Measurements from ENCODE around the gene RTN3.

GRCh38 chr11:63763496-63764339, 82.4 kb downstream of the RTN3 start:
- no peak for TF ChIP-seq FOSL1 (IDR thresholded peaks at IDR 0.05; ENCODE audit: low read depth)
- no peak for TF ChIP-seq CTCF (IDR thresholded peaks at IDR 0.05 in 2 of 3, conservative IDR thresholded peaks at IDR 0.05 in 1 of 3; ENCODE audit: borderline replicate concordance in 1 of 3, insufficient read depth in 1 of 3, low read depth in 2 of 3, low read length in 2 of 3)
- no peak for TF ChIP-seq POLR2A (IDR thresholded peaks at IDR 0.05; ENCODE audit: borderline replicate concordance, extremely low read depth, insufficient read depth, insufficient read length)
- no peak for TF ChIP-seq REST (IDR thresholded peaks at IDR 0.05; ENCODE audit: low read depth)
